Astrocyte of the spinal cord (primary cell): ENCODE measurements around the gene GREB1L.
A peak's percentile ranks its signal among the peaks of the same experiment; 100 is the strongest.

Source experiments
- DNase-seq: peaks from one replicate; pipeline ENCODE4 v3.0.0; 2011; ENCODE audit warnings: low read depth, low spot score
- H3K4me3 ChIP-seq: 2 replicates; pipeline ENCODE4 v1.5.1; 2011; ENCODE audit warnings: low read depth, mild to moderate bottlenecking, low read length, moderate library complexity
- CTCF ChIP-seq: IDR thresholded peaks from 2 replicates; pipeline ENCODE4 v1.5.1; 2012; ENCODE audit warnings: low read depth, mild to moderate bottlenecking, low read length, inconsistent platforms
- in situ Hi-C: cut with HindIII; loops from 2 replicates; pipeline ENCODE4 v1.10.0; 2017; ENCODE audit warnings: low sequenced_read_pairs

GREB1L gene

GRCh38 chr18:21386523-21387240, 144.7 kb downstream of the GREB1L start:
- no peak overlapping the region for H3K4me3 ChIP-seq
- in situ Hi-C loops, result no loop called here
- TF ChIP-seq CTCF, result no peak
- DNase-seq, result no peak

DNA sequence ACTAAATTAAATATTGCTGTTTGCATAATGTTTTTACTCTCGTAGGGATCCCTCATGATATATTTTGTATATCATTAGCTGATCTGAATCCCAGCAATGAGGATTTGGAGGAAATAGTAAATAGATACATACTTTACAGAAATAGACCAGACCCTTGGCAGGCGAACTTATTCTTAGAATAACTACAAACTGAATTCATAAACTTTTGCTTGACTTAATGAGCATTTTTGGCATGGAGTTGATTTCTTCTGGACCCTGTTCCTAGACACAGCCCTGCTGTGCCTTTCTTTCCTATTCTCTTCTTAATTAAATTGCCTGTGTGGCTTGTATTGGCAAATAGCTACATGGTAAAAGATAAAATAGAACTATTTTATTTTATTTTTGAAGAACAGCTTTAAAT, 145.9 kb downstream of the GREB1L start:
- no peak for TF ChIP-seq CTCF
- no peak overlapping the region for H3K4me3 ChIP-seq
- DNase-seq, result no peak
- in situ Hi-C loops, result no loop called here

- no peak for DNase-seq
- TF ChIP-seq CTCF, result peak; percentile 1
- no peak overlapping the region for H3K4me3 ChIP-seq
- in situ Hi-C loops, result no loop called here
Observed at GRCh38 chr18:21389283-21389682, 147.3 kb downstream of the GREB1L start.

DNA sequence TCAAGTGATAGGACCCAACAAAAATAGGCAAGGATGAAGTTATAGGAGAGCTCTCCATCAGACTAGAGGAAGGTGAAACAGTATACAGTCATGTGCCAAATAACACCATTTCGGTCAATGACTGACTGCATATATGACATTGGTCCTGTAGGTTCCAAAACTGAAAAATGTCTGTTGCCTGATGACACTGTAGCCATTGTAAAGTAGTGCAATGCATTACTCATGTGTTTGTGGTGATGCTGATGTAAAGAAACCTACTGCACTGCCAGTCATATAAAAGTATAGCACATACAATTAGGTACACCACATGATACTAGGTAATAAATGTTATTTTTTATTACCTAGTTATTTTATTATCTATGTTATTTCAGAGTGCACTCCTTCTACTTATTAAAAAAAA, 147.9 kb downstream of the GREB1L start:
- no peak for DNase-seq
- in situ Hi-C loops, result no loop called here
- TF ChIP-seq CTCF, result no peak
- no peak overlapping the region for H3K4me3 ChIP-seq

- no peak for TF ChIP-seq CTCF
- no peak overlapping the region for H3K4me3 ChIP-seq
- peak; percentile 61 for DNase-seq
- in situ Hi-C loops, result no loop called here
Observed at GRCh38 chr18:21391074-21391673, 149.1 kb downstream of the GREB1L start.

- H3K4me3 ChIP-seq, result no peak overlapping the region
- TF ChIP-seq CTCF, result no peak
Observed at GRCh38 chr18:21393986-21394385, 152.0 kb downstream of the GREB1L start.

More at GRCh38 chr18:21393986-21394385, 152.0 kb downstream of the GREB1L start:
- no peak for DNase-seq
- in situ Hi-C loops, result no loop called here
